ENCODE data around the gene SFXN5. TPM values are rescaled to one million over a fixed set of nuclear protein-coding genes. Genes with fewer than 3 reads are reported as not detected.

SFXN5 gene
- total and polyA plus RNA-seq, 2 donors (not counting 3 experiments of a cell fraction or from before 2014, with no cell fraction given), result 18.7 to 28.6 TPM

- peaks cover 3 to 27% of the 10 kb centered on the region in 2 experiments for H3K36me3 ChIP-seq (ENCODE audit: control insufficient read depth in 2 of 2, extremely low read depth in 1 of 2, insufficient read depth in 2 of 2, low read length in 2 of 2)
- peak; percentile 73 for DNase-seq (ENCODE audit: low read depth, low spot score)
- no peak overlapping the region for H3K9ac ChIP-seq (replicated peaks; ENCODE audit: extremely low read depth, insufficient read depth, low read length)
- H3K9me3 ChIP-seq (replicated peaks; ENCODE audit: control insufficient read depth, insufficient read depth, low read length), result no peaks in the 10 kb centered on the region
- POLR2A ChIA-PET, result interaction anchor here (0.5 to 0.6 kb wide), 2 partner anchors 11 to 315 kb away, joined by 4 to 11 read pairs; no protein-coding TSS in a partner anchor
- H3K79me2 ChIP-seq (ENCODE audit: control insufficient read depth, insufficient read depth, low read length), result peaks cover 64% of the 10 kb centered on the region
- no peak overlapping the region for H3K4me2 ChIP-seq (ENCODE audit: insufficient read depth, low read length)
- H3K27me3 ChIP-seq (ENCODE audit: control insufficient read depth in 2 of 2, insufficient read depth in 2 of 2, low read length in 2 of 2), result no peaks in the 10 kb centered on the region
- H4K20me1 ChIP-seq (replicated peaks; ENCODE audit: control insufficient read depth, extremely low read depth, insufficient read depth, low read length), result no peaks in the 10 kb centered on the region
- FAIRE-seq, result peak; percentile 84
- dilution Hi-C loops (cut with MboI; ENCODE audit: extremely low pct_ligation_motif_present, low sequenced_read_pairs), result no loop called here
- H3K4me1 ChIP-seq (ENCODE audit: control insufficient read depth, extremely low read depth, insufficient read depth, low read length), result peaks cover 36% of the 10 kb centered on the region
- intact Hi-C loops (cut with micrococcal nuclease), result no loop called here
- H2AFZ ChIP-seq (ENCODE audit: low read depth, low read length), result no peak overlapping the region
- no peaks in the 10 kb centered on the region for H3K9me1 ChIP-seq (replicated peaks; ENCODE audit: control insufficient read depth, extremely low read depth, insufficient read depth, low read length)
- H3K4me3 ChIP-seq (replicated peaks in 1 of 3; ENCODE audit: insufficient read depth in 1 of 3, low read depth in 1 of 3, low read length in 3 of 3), result no peak overlapping the region
- no TSS peak for BruUV-seq (replicated peaks)
- CTCF ChIA-PET, result interaction anchor here (0.6 to 7.9 kb wide), 7 partner anchors 22 to 202 kb away, joined by 3 to 208 read pairs (median 4); partner anchors contain the start of genes RAB11FIP5 and SPR
- TF ChIP-seq EZH2 (IDR thresholded peaks at IDR 0.05; ENCODE audit: borderline replicate concordance, low read depth, low read length, severe bottlenecking), result no peak
- no peak for TF ChIP-seq MYC (IDR thresholded peaks at IDR 0.05; ENCODE audit: low read depth, low read length)
- peak; percentile 62 for TF ChIP-seq FOS (IDR thresholded peaks at IDR 0.05; ENCODE audit: borderline replicate concordance, insufficient read depth, low read length)
- TF ChIP-seq POLR2A (IDR thresholded peaks at IDR 0.05; ENCODE audit: low read depth, low read length), result no peak
- TF ChIP-seq POLR2AphosphoS5 (IDR thresholded peaks at IDR 0.05; ENCODE audit: insufficient read depth, low read depth, low read length), result no peak
- H3K27ac ChIP-seq (ENCODE audit: insufficient read depth, low read depth, low read length), result peak overlapping the region; percentile 70
These were observed 17.9 kb upstream of the SFXN5 start for GRCh38 chr2:73089270-73090030.

- dilution Hi-C loops (cut with MboI; ENCODE audit: extremely low pct_ligation_motif_present, low sequenced_read_pairs) (no loop called here), intact Hi-C loops (cut with micrococcal nuclease) (no loop called here)
- ChIA-PET POLR2A (no interaction called here), CTCF (interaction anchor here (0.9 to 7.9 kb wide), 5 partner anchors 23 to 196 kb away, joined by 3 to 208 read pairs (median 7); partner anchors contain the start of gene RAB11FIP5)
- DNase-seq (ENCODE audit: low read depth, low spot score), result no peak
- Histone ChIP-seq H3K9me1 (replicated peaks; ENCODE audit: control insufficient read depth, extremely low read depth, insufficient read depth, low read length) (no peaks in the 10 kb centered on the region), H3K4me3 (replicated peaks in 1 of 3; ENCODE audit: insufficient read depth in 1 of 3, low read depth in 1 of 3, low read length in 3 of 3) (no peak overlapping the region), H3K27me3 (ENCODE audit: control insufficient read depth in 2 of 2, insufficient read depth in 2 of 2, low read length in 2 of 2) (no peaks in the 10 kb centered on the region), H3K27ac (ENCODE audit: insufficient read depth, low read depth, low read length) (peak overlapping the region; percentile 70), H3K36me3 (ENCODE audit: control insufficient read depth in 2 of 2, extremely low read depth in 1 of 2, insufficient read depth in 2 of 2, low read length in 2 of 2) (peaks cover 3 to 27% of the 10 kb centered on the region in 2 experiments), H3K4me2 (ENCODE audit: insufficient read depth, low read length) (no peak overlapping the region), H3K4me1 (ENCODE audit: control insufficient read depth, extremely low read depth, insufficient read depth, low read length) (peaks cover 40% of the 10 kb centered on the region), H2AFZ (ENCODE audit: low read depth, low read length) (no peak overlapping the region), H3K9ac (replicated peaks; ENCODE audit: extremely low read depth, insufficient read depth, low read length) (no peak overlapping the region), H3K79me2 (ENCODE audit: control insufficient read depth, insufficient read depth, low read length) (peaks cover 66% of the 10 kb centered on the region), H4K20me1 (replicated peaks; ENCODE audit: control insufficient read depth, extremely low read depth, insufficient read depth, low read length) (no peaks in the 10 kb centered on the region), H3K9me3 (replicated peaks; ENCODE audit: control insufficient read depth, insufficient read depth, low read length) (no peaks in the 10 kb centered on the region)
- TF ChIP-seq POLR2AphosphoS5 (IDR thresholded peaks at IDR 0.05; ENCODE audit: insufficient read depth, low read depth, low read length) (no peak), FOS (IDR thresholded peaks at IDR 0.05; ENCODE audit: borderline replicate concordance, insufficient read depth, low read length) (no peak), POLR2A (IDR thresholded peaks at IDR 0.05; ENCODE audit: low read depth, low read length) (no peak), MAX (IDR thresholded peaks at IDR 0.05; ENCODE audit: insufficient read depth, insufficient read length) (no peak), GATA2 (IDR thresholded peaks at IDR 0.05; ENCODE audit: insufficient read depth, insufficient read length, low read depth, low read length) (no peak), CTCF (IDR thresholded peaks at IDR 0.05; ENCODE audit: extremely low read depth in 1 of 2, insufficient read depth in 1 of 2, low read depth in 1 of 2, low read length in 2 of 2) (no peak), JUN (IDR thresholded peaks at IDR 0.05; ENCODE audit: borderline replicate concordance, insufficient read depth, insufficient read length, low read depth) (no peak), MYC (IDR thresholded peaks at IDR 0.05; ENCODE audit: low read depth, low read length) (no peak)
- no peak for FAIRE-seq
- TSS peak; percentile 51 for BruUV-seq (replicated peaks)
These were observed 17.2 kb upstream of the SFXN5 start for GRCh38 chr2:73088703-73089102.
